ENCODE results near the gene PLOD2.

The PLOD2 gene

GRCh38 chr3:146160964-146161662, at the start of gene PLOD2:
Gene PLOD2, minus strand, starts transcription at chr3:146161184. Its CDS starts 195 bp downstream, at chr3:146160989.
- no peak for DNase-seq (ENCODE audit: low spot score)

- DNase-seq (ENCODE audit: low spot score), result no peak
Observed at GRCh38 chr3:146209371-146209770, 48.4 kb upstream of the PLOD2 start.

DNA sequence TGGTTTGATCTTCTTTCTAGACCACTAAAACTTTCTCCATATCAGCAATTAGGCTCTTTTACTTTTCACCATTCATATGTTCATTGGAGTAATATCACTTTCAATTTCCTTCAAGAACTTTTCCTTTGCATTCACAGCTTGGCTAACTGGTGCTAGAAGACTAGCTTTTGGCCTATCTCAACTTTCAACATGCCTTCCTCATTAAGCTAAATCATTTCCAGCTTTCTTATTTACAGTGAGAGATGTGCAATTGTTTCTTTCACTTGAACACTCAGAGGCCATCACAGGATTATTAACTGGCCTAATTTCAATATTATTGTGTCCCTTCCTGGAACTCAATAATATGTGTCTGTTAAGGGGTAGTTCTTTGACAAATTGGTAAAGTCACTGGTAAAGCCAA, 42.8 kb upstream of the PLOD2 start:
- no peak for DNase-seq (ENCODE audit: low spot score)

GRCh38 chr3:146200461-146201220, 39.7 kb upstream of the PLOD2 start:
- no peak for DNase-seq (ENCODE audit: low spot score)

DNA sequence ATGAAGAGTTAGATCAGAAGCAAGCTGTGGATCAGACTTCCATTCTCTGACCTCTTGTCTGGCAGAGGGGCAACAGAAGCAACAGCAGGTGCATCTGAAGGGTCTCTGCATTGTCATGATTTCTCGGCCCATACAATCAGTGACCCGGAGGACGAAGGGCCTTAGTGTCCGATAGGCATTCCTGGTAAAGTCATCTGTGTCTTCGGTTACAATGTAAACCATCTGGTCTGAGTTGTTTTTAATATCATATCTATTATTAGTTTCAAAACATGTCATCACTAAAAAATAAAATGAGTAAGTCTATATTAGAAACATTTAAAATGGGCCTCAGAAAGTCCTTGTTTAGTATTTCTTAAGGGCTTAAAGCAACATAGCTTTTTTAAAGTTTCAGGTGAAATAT, 38.8 kb upstream of the PLOD2 start:
- no peak for DNase-seq (ENCODE audit: low spot score)

GRCh38 chr3:146196789-146197188, 35.8 kb upstream of the PLOD2 start:
- DNase-seq (ENCODE audit: low spot score), result no peak

- DNase-seq (ENCODE audit: low spot score), result no peak
Observed at GRCh38 chr3:146195605-146196004, 34.6 kb upstream of the PLOD2 start.

- no peak for DNase-seq (ENCODE audit: low spot score)
Observed at GRCh38 chr3:146195030-146195429, 34.0 kb upstream of the PLOD2 start.

- no peak for DNase-seq (ENCODE audit: low spot score)
Observed at GRCh38 chr3:146191051-146191450, 30.1 kb upstream of the PLOD2 start.

DNA sequence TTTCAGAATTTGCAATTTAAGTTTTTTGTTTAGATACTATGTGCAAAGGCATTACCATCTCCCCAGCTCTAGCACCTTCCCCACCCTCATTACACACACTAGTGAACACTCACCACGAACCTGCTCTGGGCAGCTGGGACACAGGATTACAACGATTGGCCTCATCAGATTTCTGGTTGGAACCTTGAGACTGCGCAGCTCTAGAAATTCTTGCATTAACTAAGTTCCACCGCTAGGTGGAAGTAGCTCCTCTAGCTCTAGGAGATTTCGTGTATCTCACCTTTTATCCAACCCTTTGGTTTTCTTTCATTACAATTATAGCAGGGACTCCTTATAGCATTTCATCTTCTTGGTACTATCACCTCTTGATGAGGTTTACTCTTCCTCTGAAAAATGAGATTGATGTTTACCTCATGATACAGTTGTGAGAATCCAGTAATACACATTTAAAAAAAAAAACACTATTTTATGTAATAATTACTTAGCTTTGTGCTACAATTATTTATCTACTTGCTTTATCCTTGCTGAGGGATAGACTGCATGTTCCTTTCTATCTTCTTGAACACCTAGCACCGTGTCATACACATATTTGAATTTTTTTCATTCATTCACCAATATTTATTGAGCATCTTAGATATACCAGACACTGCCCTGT, 28.7 kb upstream of the PLOD2 start:
- DNase-seq (ENCODE audit: low spot score), result peak; percentile 1

DNA sequence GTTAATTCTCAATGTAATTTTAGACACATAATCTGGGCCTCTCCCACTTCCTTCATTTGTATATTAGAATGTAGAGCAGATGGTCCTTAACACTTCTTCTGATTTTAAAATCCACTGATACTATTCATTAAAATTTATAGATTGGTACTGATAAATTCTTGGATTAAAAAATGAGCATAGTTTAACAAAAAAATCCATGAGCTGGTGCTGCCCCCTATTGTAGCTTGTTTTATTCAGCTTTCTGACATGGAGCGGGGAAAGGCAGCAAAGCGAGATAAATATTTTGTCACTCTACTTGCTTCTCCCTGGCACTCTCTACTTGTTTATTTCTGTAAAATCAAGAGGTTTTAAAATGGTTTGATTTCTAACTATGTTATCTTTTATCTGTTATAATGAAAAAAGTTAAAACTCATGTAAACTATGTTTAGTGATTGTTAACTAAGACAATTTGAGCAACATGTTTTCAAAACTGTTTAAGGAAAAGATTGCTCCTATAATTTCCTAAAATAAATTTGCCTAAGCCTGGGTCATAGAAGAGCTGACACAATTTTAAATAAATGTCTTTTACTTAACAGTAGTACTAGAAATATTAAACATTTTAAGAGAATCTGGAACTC, 26.5 kb upstream of the PLOD2 start:
- no peak for DNase-seq (ENCODE audit: low spot score)

DNA sequence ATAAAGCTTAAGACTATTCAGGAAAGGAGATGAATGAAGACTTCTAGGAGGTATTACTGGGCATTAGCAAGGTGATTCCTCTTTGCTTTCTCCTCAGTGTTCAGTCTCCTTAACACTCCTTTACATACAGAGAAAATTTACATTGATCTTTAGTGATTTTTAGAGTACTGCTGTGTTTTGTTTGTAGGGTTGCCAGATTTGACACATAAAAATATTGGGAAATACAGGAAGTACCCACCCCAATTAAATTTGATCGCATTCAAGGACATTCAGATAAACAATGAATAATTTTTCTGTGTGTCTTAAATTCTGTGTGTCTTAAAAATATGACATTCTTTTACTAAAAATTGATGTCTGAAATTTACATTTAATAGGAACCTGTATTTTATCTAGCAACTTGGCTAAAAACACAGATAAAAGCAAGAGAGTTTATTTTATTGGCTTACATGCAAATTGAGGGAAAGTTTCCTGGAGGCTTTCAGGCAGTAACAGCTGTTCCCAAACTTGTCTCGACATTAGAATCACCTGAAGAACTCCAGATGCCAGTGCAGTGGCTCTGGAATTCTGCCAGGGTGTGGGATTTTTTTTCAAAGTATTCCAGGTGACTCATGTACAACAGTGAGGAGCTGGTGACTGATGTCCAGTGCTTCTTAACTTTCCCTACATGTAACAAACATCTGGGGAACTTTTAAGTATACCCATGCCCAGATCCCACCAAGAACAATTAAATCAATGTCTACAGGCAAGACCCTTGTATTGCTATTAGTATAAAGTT, 23.4 kb upstream of the PLOD2 start:
- no peak for DNase-seq (ENCODE audit: low spot score)

DNA sequence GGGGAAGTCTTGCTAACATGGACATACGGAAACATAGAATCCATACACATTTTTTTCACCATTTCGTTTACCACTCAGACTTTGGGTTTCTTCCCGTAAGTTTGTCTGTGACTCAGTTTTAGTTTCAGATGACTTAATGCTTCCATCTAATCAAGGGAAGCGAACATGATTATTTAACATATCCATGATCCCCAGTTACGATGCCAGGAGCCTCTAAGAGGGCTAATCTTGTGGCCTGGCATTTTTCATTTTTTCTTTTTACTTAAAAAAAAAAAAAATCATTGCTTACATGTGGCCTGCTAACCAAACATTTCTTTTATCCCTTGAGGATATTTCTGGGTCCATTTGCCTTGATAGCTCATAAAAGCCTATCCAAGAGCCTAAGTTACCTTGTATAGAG, 20.2 kb upstream of the PLOD2 start:
- DNase-seq (ENCODE audit: low spot score), result no peak

- no peak for DNase-seq (ENCODE audit: low spot score)
Observed at GRCh38 chr3:146180376-146180775, 19.4 kb upstream of the PLOD2 start.

- DNase-seq (ENCODE audit: low spot score), result no peak
Observed at GRCh38 chr3:146178006-146178689, 17.2 kb upstream of the PLOD2 start.

- no peak for DNase-seq (ENCODE audit: low spot score)
Observed at GRCh38 chr3:146177519-146177918, 16.5 kb upstream of the PLOD2 start.

DNA sequence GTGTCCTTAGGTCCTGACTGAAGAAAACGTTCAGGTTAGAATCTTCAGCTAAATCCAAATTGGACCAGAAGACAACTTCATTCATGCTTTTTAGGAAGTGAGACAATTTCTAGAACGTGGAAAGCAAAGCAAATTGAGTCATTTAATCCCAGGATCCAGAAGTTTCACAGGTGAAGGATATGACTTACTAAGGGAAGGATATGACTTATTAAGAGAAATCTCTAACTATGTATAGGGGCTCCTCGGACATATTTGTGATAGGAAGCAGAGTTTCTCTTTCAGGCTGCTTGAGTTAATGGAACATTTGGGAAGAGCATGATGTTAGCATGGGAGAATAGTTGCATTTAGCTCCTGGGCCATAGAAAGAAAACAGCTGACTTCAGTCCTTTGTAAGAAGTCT, 16.1 kb upstream of the PLOD2 start:
- no peak for DNase-seq (ENCODE audit: low spot score)

DNA sequence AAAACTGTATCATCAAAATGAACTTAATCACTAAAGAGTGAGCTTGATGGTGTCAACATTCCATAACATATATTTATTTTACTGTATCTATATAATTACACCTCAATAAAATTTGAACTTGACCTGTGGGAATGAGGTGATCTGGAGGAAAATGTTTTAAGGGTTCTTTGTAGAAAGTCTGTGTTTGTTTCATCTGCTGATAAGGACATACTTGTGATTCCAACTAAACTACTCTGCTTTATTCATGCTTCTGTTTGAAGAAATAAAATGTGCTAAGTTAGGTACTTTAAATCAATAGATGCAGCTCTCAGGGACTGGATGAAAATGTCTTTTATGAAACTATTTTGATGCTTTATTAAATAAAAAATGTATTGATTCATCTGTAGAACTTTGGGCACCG, 11.6 kb upstream of the PLOD2 start:
- DNase-seq (ENCODE audit: low spot score), result no peak

GRCh38 chr3:146170591-146170990, 9.6 kb upstream of the PLOD2 start:
- DNase-seq (ENCODE audit: low spot score), result no peak

DNA sequence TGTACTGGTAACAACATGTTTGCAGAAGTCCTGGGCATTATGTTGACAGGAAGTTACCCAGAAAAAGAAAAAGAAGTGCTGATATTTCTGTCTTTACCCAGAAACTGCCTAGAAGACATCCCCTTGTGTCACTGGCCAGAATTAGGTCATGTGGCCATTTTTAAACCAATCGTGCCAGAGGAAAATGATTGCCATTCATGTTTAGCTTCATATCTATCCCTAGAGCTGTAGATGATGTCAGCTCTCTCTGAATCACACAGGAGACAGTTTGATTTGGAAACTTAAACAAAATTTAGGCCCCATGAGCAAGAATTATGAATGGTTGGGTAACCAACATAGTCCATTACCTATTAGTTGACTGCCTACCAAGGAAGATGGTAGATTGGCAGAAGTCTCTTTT, 8.9 kb upstream of the PLOD2 start:
- DNase-seq (ENCODE audit: low spot score), result no peak

GRCh38 chr3:146166826-146167225, 5.8 kb upstream of the PLOD2 start:
- no peak for DNase-seq (ENCODE audit: low spot score)
